ENCODE results near the gene GSK3A.

DNA sequence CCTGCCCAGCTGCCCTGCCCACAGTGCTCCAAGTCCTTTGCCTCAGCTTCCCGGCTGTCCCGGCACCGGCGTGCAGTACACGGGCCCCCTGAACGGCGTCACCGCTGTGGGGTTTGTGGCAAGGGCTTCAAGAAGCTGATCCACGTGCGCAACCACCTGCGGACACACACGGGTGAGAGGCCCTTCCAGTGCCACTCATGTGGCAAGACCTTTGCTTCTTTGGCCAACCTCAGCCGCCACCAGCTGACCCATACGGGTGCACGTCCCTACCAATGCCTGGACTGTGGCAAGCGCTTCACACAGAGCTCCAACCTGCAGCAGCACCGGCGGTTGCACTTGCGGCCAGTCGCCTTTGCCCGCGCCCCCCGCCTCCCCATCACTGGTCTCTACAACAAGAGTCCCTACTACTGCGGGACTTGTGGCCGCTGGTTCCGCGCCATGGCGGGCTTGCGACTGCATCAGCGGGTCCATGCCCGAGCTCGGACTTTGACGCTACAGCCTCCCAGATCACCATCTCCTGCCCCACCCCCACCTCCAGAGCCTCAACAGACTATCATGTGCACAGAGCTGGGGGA lies 16.6 kb downstream of the GSK3A start:
- no peak for TF ChIP-seq LEF1 (IDR thresholded peaks at IDR 0.05; ENCODE audit: borderline replicate concordance)
- TF ChIP-seq ELF4 (IDR thresholded peaks at IDR 0.05) = no peak
- no peak for TF ChIP-seq TARDBP (IDR thresholded peaks at IDR 0.05)
- no peak for TF ChIP-seq FOXA1 (IDR thresholded peaks at IDR 0.05)
- TF ChIP-seq, protein P1, sequence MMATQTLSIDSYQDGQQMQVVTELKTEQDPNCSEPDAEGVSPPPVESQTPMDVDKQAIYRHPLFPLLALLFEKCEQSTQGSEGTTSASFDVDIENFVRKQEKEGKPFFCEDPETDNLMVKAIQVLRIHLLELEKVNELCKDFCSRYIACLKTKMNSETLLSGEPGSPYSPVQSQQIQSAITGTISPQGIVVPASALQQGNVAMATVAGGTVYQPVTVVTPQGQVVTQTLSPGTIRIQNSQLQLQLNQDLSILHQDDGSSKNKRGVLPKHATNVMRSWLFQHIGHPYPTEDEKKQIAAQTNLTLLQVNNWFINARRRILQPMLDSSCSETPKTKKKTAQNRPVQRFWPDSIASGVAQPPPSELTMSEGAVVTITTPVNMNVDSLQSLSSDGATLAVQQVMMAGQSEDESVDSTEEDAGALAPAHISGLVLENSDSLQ (IDR thresholded peaks at IDR 0.05) = no peak
- no peak for TF ChIP-seq FOXM1 (IDR thresholded peaks at IDR 0.05; ENCODE audit: borderline replicate concordance)
- no peak for TF ChIP-seq NFRKB (IDR thresholded peaks at IDR 0.05)
- no peak for TF ChIP-seq SP1 (IDR thresholded peaks at IDR 0.05)
- TF ChIP-seq HDGF (IDR thresholded peaks at IDR 0.05; ENCODE audit: borderline replicate concordance) = no peak
- no peak for TF ChIP-seq SUZ12 (IDR thresholded peaks at IDR 0.05)
- TF ChIP-seq CTBP1 (IDR thresholded peaks at IDR 0.05; ENCODE audit: borderline replicate concordance) = no peak
- TF ChIP-seq FOXK2 (IDR thresholded peaks at IDR 0.05) = no peak
